PC-9 (cell line): ENCODE measurements around the gene ABCG4. TPM values are rescaled to one million over a fixed set of nuclear protein-coding genes. Genes with fewer than 3 reads are reported as not detected.

ENCODE experiments used
- BruUV-seq: library from RNA; stranded (reverse); fragments of 400-500 nt; replicated peaks from 2 replicates; lab custom pipeline; 2021; lab: Mats Ljungman, UMichigan
- CTCF ChIA-PET: fragments of 300-600 bp; sonication (Branson Sonifier 250); formaldehyde crosslinking; loops from one replicate; lab custom pipeline; 2022; ENCODE audit warnings: antibody characterized with exemption; lab: Charles Lee
- POLR2A ChIA-PET: fragments of 300-600 bp; sonication (Branson Sonifier 250); formaldehyde crosslinking; loops from one replicate; lab custom pipeline; 2022; ENCODE audit warnings: antibody characterized with exemption; ENCODE audit not compliant: unreplicated experiment; lab: Charles Lee
- DNase-seq, 2 experiments: peaks; one replicate each; pipeline versions ENCODE4 v3.0.0 to v3.0.0-alpha.2; 2015 to 2022; ENCODE audit warnings: mixed read lengths in 1 of 2
- H2AFZ ChIP-seq: fragments of 200-600 bp; sonication (generic); 2 replicates; pipeline ENCODE4 v1.8.1; 2017; ENCODE audit warnings: antibody characterized with exemption
- H3F3A ChIP-seq: fragments of 200-600 bp; sonication (generic); 2 replicates; pipeline ENCODE4 v1.8.1; 2017; ENCODE audit warnings: antibody characterized with exemption, mild to moderate bottlenecking, low read depth; ENCODE audit not compliant: insufficient read depth
- H3K27ac ChIP-seq: fragments of 200-600 bp; sonication (generic); 2 replicates; pipeline ENCODE4 v1.6.1; 2016; ENCODE audit warnings: mixed run types
- H3K27me3 ChIP-seq: fragments of 200-600 bp; sonication (generic); 2 replicates; pipeline ENCODE4 v1.6.1; 2016; ENCODE audit warnings: low read depth, mixed run types; ENCODE audit not compliant: insufficient read depth
- H3K36me3 ChIP-seq: fragments of 200-600 bp; sonication (generic); 2 replicates; pipeline ENCODE4 v1.6.1; 2016; ENCODE audit warnings: low read depth, mixed run types
- H3K4me1 ChIP-seq: fragments of 200-600 bp; sonication (generic); replicated peaks from 2 replicates; pipeline ENCODE4 v1.6.1; 2016; ENCODE audit warnings: mixed run types; ENCODE audit not compliant: insufficient read depth
- H3K4me2 ChIP-seq: fragments of 200-600 bp; sonication (generic); 2 replicates; pipeline ENCODE4 v1.6.1; 2017; ENCODE audit warnings: mixed run types
- H3K4me3 ChIP-seq: fragments of 200-600 bp; sonication (generic); 2 replicates; pipeline ENCODE4 v1.6.1; 2016; ENCODE audit warnings: mixed run types
- H3K79me2 ChIP-seq: fragments of 200-600 bp; sonication (generic); 2 replicates; pipeline ENCODE4 v1.6.1; 2017; ENCODE audit warnings: low read depth, mixed run types
- H3K9me2 ChIP-seq: fragments of 200-600 bp; sonication (generic); 2 replicates; pipeline ENCODE4 v1.8.1; 2017; ENCODE audit warnings: mild to moderate bottlenecking; ENCODE audit not compliant: insufficient read depth
- H3K9me3 ChIP-seq: fragments of 200-600 bp; sonication (generic); 2 replicates; pipeline ENCODE4 v1.8.1; 2016; ENCODE audit warnings: low read depth; ENCODE audit not compliant: insufficient read depth
- H4K20me1 ChIP-seq: fragments of 200-600 bp; sonication (generic); 2 replicates; pipeline ENCODE4 v1.8.1; 2017; ENCODE audit not compliant: insufficient read depth
- EZH2 ChIP-seq: fragments of 200-600 bp; sonication (generic); IDR thresholded peaks from 2 replicates; pipeline ENCODE4 v1.8.0; 2017; ENCODE audit warnings: antibody characterized with exemption, low read depth
- intact Hi-C: fragments of 100-400 bp; cut with micrococcal nuclease; formaldehyde crosslinking; loops from one replicate; pipeline ENCODE4 v1.10.0; 2022; ENCODE audit not compliant: unreplicated experiment
- total RNA-seq: library from RNA; stranded (reverse); gene quantifications from 2 replicates; pipeline ENCODE4 v1.2.3, GENCODE V29; 2021
- TF ChIP-seq, protein P1 (sequence below): fragments of 200-600 bp; sonication (generic); conservative IDR thresholded peaks from 2 replicates; pipeline ENCODE4 v1.6.1; 2017; ENCODE audit warnings: mixed run types, antibody characterized with exemption, mild to moderate bottlenecking, moderate library complexity

ABCG4 gene
- total RNA-seq, 1 experiment from 2014 or later: 0.11 TPM

DNA sequence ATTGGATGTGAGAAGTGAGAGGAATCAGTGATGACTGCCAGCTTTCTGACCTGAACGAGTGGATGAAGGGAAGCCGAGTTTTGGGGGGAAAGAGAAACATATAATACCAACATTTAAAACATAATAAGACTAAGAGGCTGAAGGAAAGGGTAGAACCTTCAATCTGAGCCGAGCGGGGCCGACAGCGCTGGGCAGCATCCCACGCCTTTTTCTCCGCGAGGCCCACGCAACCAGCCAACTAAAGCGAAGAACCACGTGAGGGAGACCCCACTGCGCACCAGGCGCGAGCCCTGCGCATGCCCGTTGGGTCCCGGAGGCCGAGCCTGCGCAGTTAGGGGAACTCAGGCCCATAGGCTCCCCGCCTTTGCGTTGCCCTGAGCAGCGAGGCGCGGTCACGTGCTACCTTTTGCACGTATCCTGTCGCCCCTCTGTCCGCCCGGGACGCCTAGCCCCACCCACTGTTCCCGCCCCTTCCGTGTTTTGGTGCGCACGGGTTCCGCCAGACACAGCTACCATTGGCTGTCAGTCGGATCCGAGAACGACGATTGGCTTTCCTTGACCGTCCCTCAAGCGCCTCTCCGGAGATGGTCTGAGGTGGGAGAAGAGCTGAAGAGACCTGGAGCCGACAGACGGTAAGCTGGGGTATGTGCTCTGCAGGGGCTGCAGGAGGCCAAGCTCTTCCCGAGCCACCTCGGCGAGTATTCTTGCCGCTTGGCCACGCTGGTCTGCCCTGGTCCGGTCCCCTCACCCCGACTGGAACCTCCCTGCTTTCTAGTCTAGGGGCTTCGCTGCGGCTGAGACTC, 27.6 kb upstream of the ABCG4 start, which contains the start of gene HINFP:
TSS of gene HINFP (plus strand) at position 573 of the 803 bp plus-strand sequence. CDS start 5,365 bp downstream, outside the sequence.
- Histone ChIP-seq H2AFZ (peak within 1 kb of the TSS; percentile 92), H3K36me3 (peaks cover 12% of the 10 kb centered on the region; the same call in 1 of the 2 replicates), H3K9me3 (no peaks in the 10 kb centered on the region), H3K27ac (peak within 1 kb of the TSS; percentile 10; the same call in 1 of the 2 replicates), H3K79me2 (peaks cover 29% of the 10 kb centered on the region), H3K4me2 (peak within 1 kb of the TSS; percentile 97), H4K20me1 (peaks cover 7% of the 10 kb centered on the region; the same call in 1 of the 2 replicates), H3K27me3 (no peaks in the 10 kb centered on the region), H3K4me1 (peaks cover 18% of the 10 kb centered on the region), H3K4me3 (peak within 1 kb of the TSS; percentile 75), H3K9me2 (no peaks in the 10 kb centered on the region), H3F3A (peaks cover 22% of the 10 kb centered on the region; the same call in 1 of the 2 replicates)
- CTCF ChIA-PET: interaction anchor here (0.6 to 1.1 kb wide), 4 partner anchors 19 to 354 kb away, joined by 3 to 6 read pairs (median 4); partner anchors contain the start of gene DPAGT1
- POLR2A ChIA-PET: interaction anchor here (0.5 to 1.1 kb wide), 17 partner anchors 13 to 1970 kb away, joined by 3 to 8 read pairs (median 4); partner anchors contain the start of gene C2CD2L
- TF ChIP-seq, protein P1, sequence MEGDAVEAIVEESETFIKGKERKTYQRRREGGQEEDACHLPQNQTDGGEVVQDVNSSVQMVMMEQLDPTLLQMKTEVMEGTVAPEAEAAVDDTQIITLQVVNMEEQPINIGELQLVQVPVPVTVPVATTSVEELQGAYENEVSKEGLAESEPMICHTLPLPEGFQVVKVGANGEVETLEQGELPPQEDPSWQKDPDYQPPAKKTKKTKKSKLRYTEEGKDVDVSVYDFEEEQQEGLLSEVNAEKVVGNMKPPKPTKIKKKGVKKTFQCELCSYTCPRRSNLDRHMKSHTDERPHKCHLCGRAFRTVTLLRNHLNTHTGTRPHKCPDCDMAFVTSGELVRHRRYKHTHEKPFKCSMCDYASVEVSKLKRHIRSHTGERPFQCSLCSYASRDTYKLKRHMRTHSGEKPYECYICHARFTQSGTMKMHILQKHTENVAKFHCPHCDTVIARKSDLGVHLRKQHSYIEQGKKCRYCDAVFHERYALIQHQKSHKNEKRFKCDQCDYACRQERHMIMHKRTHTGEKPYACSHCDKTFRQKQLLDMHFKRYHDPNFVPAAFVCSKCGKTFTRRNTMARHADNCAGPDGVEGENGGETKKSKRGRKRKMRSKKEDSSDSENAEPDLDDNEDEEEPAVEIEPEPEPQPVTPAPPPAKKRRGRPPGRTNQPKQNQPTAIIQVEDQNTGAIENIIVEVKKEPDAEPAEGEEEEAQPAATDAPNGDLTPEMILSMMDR: no peak
- TF ChIP-seq EZH2: no peak
- BruUV-seq: no TSS peak
- peak; percentile 99 for DNase-seq
- intact Hi-C loops: loop anchor here (2.0 kb wide), 1 partner anchor 14 kb away; the partner anchor contains the start of gene C2CD2L

DNA sequence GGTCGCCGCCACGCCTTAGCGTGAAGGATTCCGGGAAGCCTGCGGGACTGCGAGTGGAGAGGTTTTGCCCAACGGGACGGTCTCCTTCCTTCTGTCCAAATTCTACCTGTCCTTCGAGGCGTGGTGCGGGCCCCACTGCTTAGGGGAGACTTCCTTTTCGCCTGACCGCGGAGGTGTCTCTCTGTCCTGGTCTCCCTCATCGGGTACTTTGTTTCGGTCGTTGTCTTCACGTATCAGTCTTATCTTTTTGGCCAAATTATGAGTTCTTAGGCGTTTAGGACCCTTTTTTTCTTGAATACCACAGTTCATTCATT, 27.1 kb upstream of the ABCG4 start:
- no peaks in the 10 kb centered on the region for H3K27me3 ChIP-seq
- CTCF ChIA-PET: interaction anchor here (0.6 to 0.8 kb wide), 3 partner anchors 75 to 353 kb away, joined by 3 to 6 read pairs (median 3); no protein-coding TSS in a partner anchor
- intact Hi-C loops: loop anchor here (2.0 kb wide), 1 partner anchor 15 kb away; the partner anchor contains the start of gene C2CD2L

More for the DNA sequence above, 27.1 kb upstream of the ABCG4 start:
- peaks cover 7% of the 10 kb centered on the region; the same call in 1 of the 2 replicates for H4K20me1 ChIP-seq
- POLR2A ChIA-PET: interaction anchor here (0.5 to 1.1 kb wide), 12 partner anchors 14 to 1971 kb away, joined by 3 to 8 read pairs (median 5); partner anchors contain the start of gene C2CD2L
- no peaks in the 10 kb centered on the region for H3K9me3 ChIP-seq
- H3K36me3 ChIP-seq: peaks cover 12% of the 10 kb centered on the region; the same call in 1 of the 2 replicates
- peak overlapping the region; percentile 92 for H2AFZ ChIP-seq
- H3K27ac ChIP-seq: no peak overlapping the region
- H3K4me2 ChIP-seq: peak overlapping the region; percentile 97
- DNase-seq: peak in 1 of 2 experiments; percentile 36
- TF ChIP-seq, protein P1: no peak
- no peak for TF ChIP-seq EZH2
- H3K4me1 ChIP-seq: peaks cover 18% of the 10 kb centered on the region
- TSS peak; percentile 76 for BruUV-seq
- no peaks in the 10 kb centered on the region for H3K9me2 ChIP-seq
- H3K79me2 ChIP-seq: peaks cover 29% of the 10 kb centered on the region
- peak overlapping the region; percentile 75 for H3K4me3 ChIP-seq
- peaks cover 28% of the 10 kb centered on the region; the same call in 1 of the 2 replicates for H3F3A ChIP-seq
